Ureter (tissue), 1 donor: Measurements from ENCODE around the gene SGPL1. TPM values are rescaled to one million over a fixed set of nuclear protein-coding genes. Genes with fewer than 3 reads are reported as not detected.

ENCODE experiments used
- DNase-seq: peaks from one replicate; pipeline ENCODE4 v3.0.0-alpha.2; 2020; ENCODE audit warnings: low spot score
- total RNA-seq: library from RNA; stranded (reverse); gene quantifications from one replicate; pipeline ENCODE4 v1.2.4, GENCODE V29; 2023
- donor health status: DM: yes; HTN: yes; CAD: no.

The SGPL1 gene
- total RNA-seq, 1 donor from 2014 or later = 180 TPM

DNA sequence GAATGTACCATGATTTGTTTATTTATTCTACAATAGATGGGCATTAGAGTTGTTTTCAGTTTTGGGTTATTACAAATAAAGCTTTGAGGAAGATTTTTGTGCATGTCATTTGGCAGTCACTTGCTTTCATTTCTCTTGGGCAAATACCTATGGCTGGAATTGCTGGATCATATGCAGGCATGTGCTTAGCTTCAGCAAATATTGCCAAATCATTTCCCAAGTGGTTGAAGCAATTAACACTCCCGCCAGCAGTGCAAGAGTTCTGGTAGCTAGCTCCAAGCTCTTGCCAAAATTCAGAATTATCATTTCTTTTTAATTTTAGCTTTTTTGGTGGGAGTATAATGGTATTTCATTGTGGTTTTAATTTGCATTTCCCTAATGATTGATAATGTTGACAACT, 105.5 kb downstream of the SGPL1 start:
- no peak for DNase-seq

DNA sequence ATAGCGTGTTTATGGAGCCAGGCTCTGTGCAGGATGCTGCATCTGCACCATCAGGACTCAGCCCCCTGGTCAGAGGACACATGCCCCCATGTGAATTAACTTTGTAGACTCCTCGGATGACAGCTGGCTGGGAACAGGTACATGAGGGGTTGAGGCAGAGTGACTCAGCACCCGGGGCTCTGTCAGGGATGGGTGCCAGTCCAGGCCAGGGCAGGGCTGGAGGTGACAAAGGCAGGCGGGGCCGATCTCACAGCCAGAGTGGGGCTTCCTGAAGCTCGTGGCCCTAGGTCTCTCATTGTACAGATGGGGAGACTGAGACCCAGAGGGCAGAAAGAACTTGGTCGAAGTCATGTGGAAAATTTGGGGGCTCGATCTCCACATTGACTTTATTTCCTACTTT, 107.9 kb downstream of the SGPL1 start:
- DNase-seq = no peak

DNA sequence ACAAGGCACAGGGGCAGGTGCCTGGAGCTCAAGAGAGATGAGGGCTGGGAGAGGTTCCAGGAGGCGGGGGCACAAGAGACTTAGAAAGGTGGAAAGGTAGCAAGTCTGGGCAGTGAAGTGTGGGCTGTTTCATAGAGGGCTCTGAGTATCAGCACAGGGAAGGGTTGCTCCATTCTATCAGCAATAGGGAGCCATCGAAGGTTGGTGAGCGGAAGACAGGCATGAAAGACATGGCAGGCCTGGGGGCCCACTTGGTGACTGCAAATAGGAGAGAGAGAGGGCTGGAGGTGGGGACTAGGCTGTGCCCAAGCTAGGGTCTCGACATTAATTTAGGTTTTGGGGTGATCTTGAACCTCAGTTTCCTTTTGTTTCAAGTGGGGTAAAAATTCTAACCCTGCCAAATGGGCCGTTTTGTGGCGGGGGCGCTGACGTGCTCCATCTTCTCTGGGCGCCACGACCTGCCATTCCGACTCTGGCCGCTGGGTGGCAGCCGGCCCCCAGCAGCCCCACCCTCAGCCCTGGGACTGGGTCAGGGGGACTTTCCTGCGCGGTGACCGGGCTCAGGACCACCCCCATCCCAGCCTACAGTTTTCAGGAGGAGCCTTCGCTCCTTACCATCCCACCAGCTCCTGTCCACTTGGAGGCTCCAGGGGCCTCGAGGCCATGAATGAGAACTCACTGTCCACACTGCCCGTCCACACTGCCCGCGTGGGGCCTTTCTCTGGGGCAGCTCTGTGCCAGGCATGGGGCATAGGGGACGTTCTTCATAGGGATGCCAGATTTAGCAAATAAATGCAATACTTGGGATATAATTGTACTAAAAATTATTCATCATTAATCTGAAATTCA, 109.9 kb downstream of the SGPL1 start:
- no peak for DNase-seq

DNA sequence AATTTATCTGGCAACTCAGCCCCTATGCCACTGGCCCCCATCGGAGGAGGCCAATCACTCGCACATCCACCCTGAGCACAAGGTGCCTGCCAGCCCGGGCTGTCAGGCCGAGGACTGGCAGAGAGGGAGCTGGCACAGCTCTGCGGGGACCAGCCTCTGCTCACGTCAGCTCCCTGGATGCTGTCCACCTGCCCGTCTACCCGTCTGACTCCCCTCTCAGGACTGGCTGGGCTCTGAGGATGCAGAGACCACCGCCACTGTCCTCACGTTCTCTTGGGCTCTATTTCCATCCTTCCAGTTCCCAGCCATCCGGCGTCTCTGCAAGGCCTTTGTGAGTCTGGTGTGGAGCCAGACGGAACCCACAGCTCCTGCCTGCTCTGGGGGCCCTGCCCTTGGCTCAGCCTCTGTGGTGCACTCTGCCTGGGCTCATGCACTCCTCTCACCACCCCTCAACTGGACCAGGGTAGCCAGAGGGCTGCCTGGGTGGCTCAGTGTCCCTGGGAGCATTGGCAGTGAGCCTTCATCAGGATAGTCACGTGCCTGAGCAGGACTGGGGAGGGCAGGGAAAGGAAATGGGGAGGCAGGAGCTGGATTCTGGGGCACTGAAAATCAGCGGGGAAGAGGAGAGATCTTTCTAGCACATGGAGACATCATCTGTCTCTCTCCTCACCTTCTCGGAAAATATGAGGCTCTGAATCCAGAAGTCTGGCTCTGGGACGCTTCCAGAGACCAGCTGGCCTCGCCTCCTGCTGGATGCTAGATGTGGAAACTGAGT, 110.7 kb downstream of the SGPL1 start:
- DNase-seq = no peak

DNA sequence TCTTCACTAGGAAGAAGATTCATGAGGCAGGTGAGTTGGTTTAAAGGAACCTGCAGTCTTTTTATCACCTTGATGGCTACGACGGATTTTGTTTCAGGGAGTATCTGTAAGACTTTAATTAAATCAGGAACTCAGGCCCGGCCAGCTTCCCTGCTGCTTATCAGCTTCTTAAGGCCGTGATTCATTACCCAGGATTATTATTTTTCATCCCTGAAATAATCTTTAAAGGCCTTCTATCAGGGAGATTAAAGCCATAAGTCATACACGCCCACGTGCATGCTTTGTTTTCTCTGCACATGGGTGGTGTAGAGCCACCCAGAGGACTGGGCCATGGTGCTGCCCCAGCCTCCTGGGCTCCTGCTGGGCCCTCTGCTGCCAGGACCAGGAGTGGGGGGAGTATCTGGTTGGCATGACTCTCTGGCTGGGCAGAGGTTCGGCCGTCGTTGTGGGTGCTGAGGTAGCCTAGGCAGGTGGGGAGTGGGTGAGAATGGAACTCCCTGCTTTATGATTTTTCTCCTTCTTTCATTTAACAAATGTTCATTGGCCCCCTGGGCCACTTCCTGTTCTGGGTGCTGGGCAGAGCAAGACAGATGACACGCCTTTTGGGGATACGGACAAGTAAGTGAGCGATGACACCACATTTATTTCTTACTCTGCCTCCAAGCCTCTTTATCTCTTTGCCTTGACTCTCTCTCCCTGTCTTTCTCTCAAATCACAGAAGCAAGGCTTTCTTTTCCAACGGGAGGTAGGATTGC, 111.6 kb downstream of the SGPL1 start:
- DNase-seq = no peak

DNA sequence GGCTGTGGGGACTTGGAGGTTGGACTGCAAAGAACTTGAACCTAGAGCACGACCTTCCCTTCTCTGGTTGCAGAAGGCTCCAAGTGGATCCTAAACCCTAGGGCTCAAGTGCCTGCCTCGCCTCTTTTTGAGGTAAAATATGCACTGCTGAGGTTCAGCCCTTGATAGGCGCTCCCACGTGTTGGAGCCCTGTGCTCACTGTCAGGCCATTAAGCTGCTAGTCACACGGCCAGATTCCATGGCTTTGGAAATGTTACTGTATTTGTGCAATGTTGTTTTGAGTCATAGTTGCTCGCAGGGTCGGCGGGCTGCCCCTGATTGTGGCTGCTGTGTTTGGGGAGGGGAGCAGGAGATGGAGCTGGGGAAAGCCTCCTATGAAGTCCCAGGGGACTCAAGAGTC, 112.4 kb downstream of the SGPL1 start:
- no peak for DNase-seq

DNA sequence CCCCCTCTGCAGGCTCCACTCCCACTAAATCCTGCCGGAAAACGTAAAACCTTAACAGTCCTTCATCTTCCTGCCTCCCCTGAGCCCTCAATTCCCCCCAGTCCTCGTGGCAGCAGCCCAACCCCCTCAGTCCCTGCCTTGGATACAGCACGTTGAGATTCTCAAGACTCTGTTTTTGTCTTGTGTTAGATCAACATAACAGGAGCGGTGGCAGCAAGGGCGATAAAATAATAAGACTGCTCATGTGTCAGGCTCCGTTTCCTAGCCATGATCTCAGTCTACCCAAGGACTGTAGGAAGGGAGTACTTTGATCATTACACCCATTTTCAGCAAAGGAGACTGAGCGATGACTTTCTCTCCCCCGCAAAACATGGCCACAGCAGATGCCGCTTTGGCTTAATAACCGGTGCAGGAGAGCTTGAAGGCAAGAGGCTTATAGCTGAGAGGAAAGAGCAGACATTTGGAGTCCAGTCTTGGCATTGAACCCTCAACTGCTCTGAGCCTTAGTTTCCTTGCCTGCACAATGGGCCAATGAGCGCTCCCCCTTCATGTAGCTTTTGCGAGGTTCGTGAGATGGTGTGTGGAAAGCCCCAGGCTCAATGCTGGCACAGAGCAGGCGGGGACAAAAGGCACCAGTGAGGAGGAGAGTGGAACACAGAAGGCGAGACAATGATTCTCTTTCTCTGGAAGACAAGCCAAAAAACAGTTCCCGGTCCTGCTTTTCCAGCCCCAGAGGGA, 114.7 kb downstream of the SGPL1 start:
- DNase-seq = no peak

Other genes starting within 250 kb of the SGPL1 start
- 4.1 TPM for gene PRF1, start 213.2 kb upstream of the SGPL1 start, total RNA-seq
- 2.1 TPM for gene ADAMTS14, start 143.4 kb upstream of the SGPL1 start, total RNA-seq
- gene TBATA, start 30.6 kb upstream of the SGPL1 start, total RNA-seq = not detected
- 154 TPM for gene PCBD1, start 72.6 kb downstream of the SGPL1 start, total RNA-seq